Colonic mucosa (tissue), 4 donors: ENCODE measurements around the gene THSD7A. TPM values are rescaled to one million over a fixed set of nuclear protein-coding genes. Genes with fewer than 3 reads are reported as not detected.

Experiments used
- DNase-seq: peaks from one replicate; pipeline ENCODE4 v3.0.0-alpha.2; 2020
- H3K27ac ChIP-seq: fragments of 200-600 bp; one replicate; pipeline ENCODE4 v1.8.0; 2021
- H3K27me3 ChIP-seq: fragments of 200-600 bp; one replicate; pipeline ENCODE4 v1.8.0; 2021
- H3K36me3 ChIP-seq: fragments of 200-600 bp; one replicate; pipeline ENCODE4 v1.8.0; 2021
- H3K4me1 ChIP-seq: fragments of 200-600 bp; one replicate; pipeline ENCODE4 v1.8.0; 2021; ENCODE audit warnings: mild to moderate bottlenecking
- H3K4me3 ChIP-seq: fragments of 200-600 bp; one replicate; pipeline ENCODE4 v1.8.0; 2021
- H3K9ac ChIP-seq, 2 donors: one replicate each; pipeline ENCODE4 v1.7.0; 2013; ENCODE audit warnings: control low read depth in 2 of 2, low read depth in 2 of 2, low read length in 2 of 2
- H3K9me3 ChIP-seq: fragments of 200-600 bp; one replicate; pipeline ENCODE4 v1.8.0; 2021
- CTCF ChIP-seq: fragments of 200-600 bp; IDR thresholded peaks from one replicate; pipeline ENCODE4 v1.8.0; 2022; ENCODE audit warnings: antibody characterized with exemption, mild to moderate bottlenecking
- intact Hi-C: fragments of 100-400 bp; cut with DNase I; formaldehyde crosslinking; loops from one replicate; pipeline ENCODE4 v1.14.1; 2022
- total RNA-seq, 2 donors: library from RNA; stranded (reverse); fragmentation: NEBNext Ultra II Directional in 1 of 2; extraction: Animal tissue kit (Norgen Biotek cat#: 25700) in 1 of 2; gene quantifications; one replicate each; pipeline ENCODE4 v1.2.1, GENCODE V29; 2021
- donor health status: healthy.
- donor health status: DM: no; HTN: no; CAD: no.
- donor health status: DM: no; HTN: no; CAD: no.

The THSD7A gene
- total RNA-seq, 2 donors from 2014 or later: 2.1 to 2.3 TPM

DNA sequence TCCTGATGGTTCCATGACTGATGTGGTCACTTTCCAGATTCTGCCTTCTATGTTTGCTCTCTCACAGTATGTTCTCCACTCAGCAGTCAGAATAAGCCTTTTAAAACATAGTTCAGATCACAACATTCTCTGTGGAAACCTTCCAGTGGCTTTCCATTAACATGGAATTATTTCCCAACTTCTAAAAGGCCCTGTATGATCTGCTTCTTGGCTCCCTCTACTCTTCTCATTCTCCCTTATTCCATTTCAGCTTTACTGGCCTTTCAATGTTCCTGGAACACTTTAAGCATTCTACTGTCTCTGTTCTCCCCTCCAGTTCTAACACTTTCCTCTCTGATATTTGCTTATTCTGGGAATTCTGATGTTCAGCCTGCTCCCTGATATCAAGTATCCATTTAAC, 325.6 kb downstream of the THSD7A start:
- TF ChIP-seq CTCF: no peak
- DNase-seq: no peak
- no peaks in the 10 kb centered on the region for H3K36me3 ChIP-seq
- H3K27ac ChIP-seq: no peak overlapping the region
- H3K9me3 ChIP-seq: no peaks in the 10 kb centered on the region
- H3K9ac ChIP-seq: no peak overlapping the region
- intact Hi-C loops: no loop called here
- H3K4me3 ChIP-seq: no peak overlapping the region
- no peaks in the 10 kb centered on the region for H3K4me1 ChIP-seq
- H3K27me3 ChIP-seq: no peaks in the 10 kb centered on the region

- H3K27ac ChIP-seq: no peak overlapping the region
- no peak overlapping the region for H3K4me3 ChIP-seq
- no peak overlapping the region for H3K9ac ChIP-seq
- TF ChIP-seq CTCF: no peak
- no peaks in the 10 kb centered on the region for H3K36me3 ChIP-seq
- DNase-seq: no peak
- intact Hi-C loops: no loop called here
- no peaks in the 10 kb centered on the region for H3K9me3 ChIP-seq
- H3K4me1 ChIP-seq: no peaks in the 10 kb centered on the region
- H3K27me3 ChIP-seq: no peaks in the 10 kb centered on the region
Observed at GRCh38 chr7:11505471-11505985, 326.5 kb downstream of the THSD7A start.

DNA sequence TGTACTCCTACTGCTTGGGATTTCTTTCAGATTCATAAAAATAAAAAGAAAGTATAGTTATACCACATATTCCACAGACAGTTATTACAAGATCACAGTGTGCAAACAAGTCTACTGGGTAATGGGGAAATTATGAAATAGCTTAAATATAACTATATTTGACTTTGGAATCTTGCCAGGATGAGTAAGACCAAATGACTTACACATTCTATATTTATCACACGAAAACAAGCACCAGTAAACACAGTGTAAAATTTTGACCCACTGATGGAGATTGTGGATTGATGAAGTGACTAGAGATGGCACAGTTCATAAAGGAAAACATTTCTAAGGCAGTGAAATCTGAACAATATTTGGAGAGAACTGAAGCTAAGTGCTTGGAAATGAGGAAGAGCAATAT, 339.7 kb downstream of the THSD7A start:
- no peaks in the 10 kb centered on the region for H3K9me3 ChIP-seq
- no peak for TF ChIP-seq CTCF
- H3K4me1 ChIP-seq: no peaks in the 10 kb centered on the region
- no peak overlapping the region for H3K27ac ChIP-seq
- H3K4me3 ChIP-seq: no peak overlapping the region
- DNase-seq: no peak
- no peak overlapping the region for H3K9ac ChIP-seq
- intact Hi-C loops: no loop called here
- H3K36me3 ChIP-seq: no peaks in the 10 kb centered on the region
- H3K27me3 ChIP-seq: no peaks in the 10 kb centered on the region

DNA sequence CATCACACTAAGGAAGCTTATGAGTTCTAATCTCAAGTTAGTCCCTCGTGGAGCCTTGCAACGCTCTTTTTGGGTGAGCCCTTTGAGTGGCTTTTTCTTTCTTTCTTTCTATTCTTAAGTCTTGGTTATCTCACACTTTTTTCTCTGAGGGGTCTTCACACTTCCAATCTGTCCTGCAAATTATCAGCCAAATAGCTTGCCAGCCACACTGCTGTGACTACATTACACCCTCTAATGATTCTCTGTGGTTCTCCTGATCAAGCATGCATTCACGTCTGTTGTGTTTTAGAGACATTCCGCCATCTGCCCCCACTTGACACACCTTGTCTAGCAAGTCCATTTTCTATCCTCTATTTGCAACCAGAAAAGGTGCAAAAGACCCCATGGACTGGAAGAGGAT, 340.2 kb downstream of the THSD7A start:
- intact Hi-C loops: no loop called here
- no peak for DNase-seq
- no peaks in the 10 kb centered on the region for H3K27me3 ChIP-seq
- no peaks in the 10 kb centered on the region for H3K4me1 ChIP-seq
- no peak overlapping the region for H3K9ac ChIP-seq
- H3K27ac ChIP-seq: no peak overlapping the region
- H3K9me3 ChIP-seq: no peaks in the 10 kb centered on the region
- no peaks in the 10 kb centered on the region for H3K36me3 ChIP-seq
- TF ChIP-seq CTCF: no peak
- H3K4me3 ChIP-seq: no peak overlapping the region

DNA sequence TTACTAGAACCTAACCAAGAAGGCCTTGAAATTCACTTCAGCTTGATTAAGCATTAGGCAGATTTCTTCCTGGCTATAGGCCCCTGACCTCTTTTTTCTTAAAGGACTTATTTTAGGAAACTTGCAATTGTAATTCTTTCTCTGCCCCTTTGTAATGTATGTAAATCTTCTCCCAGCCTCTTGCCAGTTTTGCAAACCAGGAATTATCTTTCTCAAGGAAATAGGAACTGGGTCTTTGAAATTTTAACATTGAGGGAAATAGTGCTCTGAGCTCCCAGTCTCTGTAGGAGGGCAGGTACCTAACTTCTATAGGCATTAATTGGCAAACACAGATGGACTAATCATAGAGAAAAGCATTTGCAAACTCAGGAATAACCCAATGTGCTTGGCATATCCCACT, 342.7 kb downstream of the THSD7A start:
- Histone ChIP-seq H3K9me3 (no peaks in the 10 kb centered on the region), H3K27me3 (no peaks in the 10 kb centered on the region), H3K9ac (no peak overlapping the region), H3K4me3 (no peak overlapping the region), H3K4me1 (no peaks in the 10 kb centered on the region), H3K36me3 (no peaks in the 10 kb centered on the region), H3K27ac (no peak overlapping the region)
- TF ChIP-seq CTCF: no peak
- intact Hi-C loops: no loop called here
- no peak for DNase-seq

DNA sequence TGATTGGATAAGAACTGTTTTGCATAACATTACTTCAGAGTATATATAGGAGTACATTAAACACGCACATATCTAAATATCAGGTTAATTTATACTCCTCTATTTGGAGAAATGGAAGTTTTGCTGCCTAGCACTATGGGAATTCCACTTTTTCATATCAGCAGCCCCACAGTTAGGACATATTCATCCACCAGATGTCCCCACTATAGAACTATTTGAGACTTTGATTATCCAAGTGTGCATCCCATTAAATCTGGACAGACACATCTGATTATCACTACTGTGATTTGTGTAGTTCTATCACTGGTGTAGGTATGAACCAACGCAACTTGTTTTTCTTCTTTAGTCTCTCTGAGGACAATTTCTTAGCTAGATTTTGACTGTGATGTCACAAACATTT, 345.7 kb downstream of the THSD7A start:
- Histone ChIP-seq H3K27me3 (no peaks in the 10 kb centered on the region), H3K27ac (no peak overlapping the region), H3K9ac (no peak overlapping the region), H3K4me1 (no peaks in the 10 kb centered on the region), H3K4me3 (no peak overlapping the region), H3K36me3 (no peaks in the 10 kb centered on the region), H3K9me3 (no peaks in the 10 kb centered on the region)
- intact Hi-C loops: no loop called here
- no peak for DNase-seq
- no peak for TF ChIP-seq CTCF
